Panc1 (cell line): ENCODE results near the gene POFUT1.

Experiments
- POLR2AphosphoS5 ChIP-seq: IDR thresholded peaks from 2 replicates; pipeline ENCODE4 v1.6.1; 2012; ENCODE audit warnings: mild to moderate bottlenecking, low read depth, low read length, moderate library complexity
- SIN3A ChIP-seq: IDR thresholded peaks from 2 replicates; pipeline ENCODE4 v1.6.1; 2012; ENCODE audit warnings: low read depth, mild to moderate bottlenecking, low read length, moderate library complexity, borderline replicate concordance; ENCODE audit not compliant: insufficient read depth
- TCF7L2 ChIP-seq: IDR thresholded peaks from 2 replicates; pipeline ENCODE4 v1.6.1; 2011; ENCODE audit warnings: mild to moderate bottlenecking, low read depth, low read length, inconsistent platforms
- TF ChIP-seq, protein P1 (sequence below): fragments of 450-650 bp; IDR thresholded peaks from 2 replicates; pipeline ENCODE4 v1.5.1; 2017; ENCODE audit warnings: mild to moderate bottlenecking

DNA sequence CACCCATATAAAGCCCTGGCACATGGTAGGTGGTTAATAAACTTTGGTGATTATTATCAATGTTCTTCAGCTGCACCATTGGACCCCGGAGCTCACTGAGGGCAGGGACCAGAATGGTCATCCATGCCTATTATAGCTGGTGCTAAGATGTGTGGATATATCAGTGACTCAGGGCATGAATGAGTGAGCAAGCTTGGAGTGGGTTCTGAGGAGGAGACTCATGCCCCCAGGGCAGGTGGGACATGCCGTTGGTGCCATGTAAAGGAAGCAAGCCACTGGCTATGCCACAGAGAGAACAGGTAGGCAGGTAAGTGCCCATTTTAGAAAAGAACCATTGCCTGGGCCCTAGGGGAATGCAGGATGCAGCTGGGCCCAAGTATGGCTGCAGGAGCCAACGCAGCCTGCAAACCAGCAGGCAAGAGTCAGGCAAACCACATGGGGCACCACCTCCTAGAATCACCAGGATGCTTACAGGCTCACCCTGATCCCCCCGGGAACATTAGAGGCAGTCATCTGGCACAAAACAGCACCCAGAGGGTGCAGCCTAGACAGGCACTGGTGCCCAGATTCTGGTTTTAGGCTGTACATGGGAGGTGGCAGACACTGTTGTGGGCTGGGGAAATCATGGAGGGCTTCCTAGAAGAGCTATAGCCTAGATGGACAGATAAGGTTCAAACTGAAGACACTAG is 23.6 kb upstream of the POFUT1 start:
- TF ChIP-seq, protein P1, sequence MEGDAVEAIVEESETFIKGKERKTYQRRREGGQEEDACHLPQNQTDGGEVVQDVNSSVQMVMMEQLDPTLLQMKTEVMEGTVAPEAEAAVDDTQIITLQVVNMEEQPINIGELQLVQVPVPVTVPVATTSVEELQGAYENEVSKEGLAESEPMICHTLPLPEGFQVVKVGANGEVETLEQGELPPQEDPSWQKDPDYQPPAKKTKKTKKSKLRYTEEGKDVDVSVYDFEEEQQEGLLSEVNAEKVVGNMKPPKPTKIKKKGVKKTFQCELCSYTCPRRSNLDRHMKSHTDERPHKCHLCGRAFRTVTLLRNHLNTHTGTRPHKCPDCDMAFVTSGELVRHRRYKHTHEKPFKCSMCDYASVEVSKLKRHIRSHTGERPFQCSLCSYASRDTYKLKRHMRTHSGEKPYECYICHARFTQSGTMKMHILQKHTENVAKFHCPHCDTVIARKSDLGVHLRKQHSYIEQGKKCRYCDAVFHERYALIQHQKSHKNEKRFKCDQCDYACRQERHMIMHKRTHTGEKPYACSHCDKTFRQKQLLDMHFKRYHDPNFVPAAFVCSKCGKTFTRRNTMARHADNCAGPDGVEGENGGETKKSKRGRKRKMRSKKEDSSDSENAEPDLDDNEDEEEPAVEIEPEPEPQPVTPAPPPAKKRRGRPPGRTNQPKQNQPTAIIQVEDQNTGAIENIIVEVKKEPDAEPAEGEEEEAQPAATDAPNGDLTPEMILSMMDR: no peak
- TF ChIP-seq POLR2AphosphoS5 (no peak), SIN3A (no peak), TCF7L2 (no peak)
